AG04450 (cell line): ENCODE measurements around the gene SYT3. TPM values are rescaled to one million over a fixed set of nuclear protein-coding genes. Genes with fewer than 3 reads are reported as not detected.
"Not testable (repeated sequence)": the region's sequence is repeated elsewhere in the genome, so short reads cannot be mapped to it uniquely, and the experiment has no call there.

Experiments used
- CTCF ChIA-PET: fragments of 300-600, 350-600 bp; formaldehyde crosslinking; extraction: SDS; loops from one replicate; lab custom pipeline; 2022; ENCODE audit warnings: antibody characterized with exemption, inconsistent platforms; lab: Charles Lee
- POLR2A ChIA-PET: fragments of 350-600 bp; formaldehyde crosslinking; extraction: SDS; loops from one replicate; lab custom pipeline; 2021; ENCODE audit warnings: antibody characterized with exemption, inconsistent platforms; lab: Yijun Ruan, JAX
- DNase-seq: peaks from one replicate; pipeline ENCODE4 v3.0.0-alpha.2; 2011; ENCODE audit warnings: low read depth, low spot score
- H3K27ac ChIP-seq: one replicate; pipeline ENCODE4 v1.5.1; 2012; ENCODE audit warnings: low read depth, low read length, control low read depth
- H3K27me3 ChIP-seq: one replicate; pipeline ENCODE4 v1.6.0; 2012; ENCODE audit warnings: low read length; ENCODE audit not compliant: control insufficient read depth, insufficient read depth
- H3K4me3 ChIP-seq: 2 replicates; pipeline ENCODE4 v1.5.1; 2011; ENCODE audit warnings: mild to moderate bottlenecking, low read depth, low read length, control low read depth
- H3K9me3 ChIP-seq: 2 replicates; pipeline ENCODE4 v1.5.1; 2012; ENCODE audit warnings: low read length; ENCODE audit not compliant: control insufficient read depth, insufficient read depth
- CTCF ChIP-seq: IDR thresholded peaks from 2 replicates; pipeline ENCODE4 v1.5.1; 2011; ENCODE audit warnings: low read depth, low read length, control low read depth, inconsistent platforms
- polyA plus RNA-seq: library from polyadenylated mRNA; depleted of rRNA; stranded (reverse); fragments of >200 nt; gene quantifications from 2 replicates; pipeline ENCODE4 v1.2.3, GENCODE V29; 2011

Gene SYT3
- polyA plus RNA-seq, 1 experiment: 0.05 TPM

DNA sequence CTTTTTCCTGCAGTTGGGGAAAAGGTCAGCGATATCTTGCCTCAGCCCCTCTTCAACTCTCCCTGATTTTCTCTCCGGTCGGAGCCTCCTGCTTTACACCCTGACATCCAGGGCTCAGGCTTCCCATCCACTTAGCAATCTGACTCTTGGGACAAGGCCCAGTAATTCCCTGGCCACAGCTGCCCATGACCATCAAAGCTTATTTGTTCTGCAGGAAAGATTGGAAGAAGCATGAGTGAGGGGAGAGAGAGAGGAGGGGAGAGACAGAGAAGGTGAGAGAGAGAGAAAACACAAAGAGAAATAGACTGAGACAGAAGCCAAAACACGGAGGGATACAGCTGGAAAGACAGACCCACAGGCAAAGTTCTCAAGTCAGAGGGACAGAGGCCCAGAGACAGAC, 13.7 kb downstream of the SYT3 start:
- no peak for DNase-seq
- Histone ChIP-seq H3K4me3 (no peak overlapping the region), H3K27ac (no peak overlapping the region), H3K9me3 (no peaks in the 10 kb centered on the region; the same call in 1 of the 2 replicates), H3K27me3 (no peaks in the 10 kb centered on the region)
- ChIA-PET CTCF (interaction anchor here (0.8 kb wide), 1 partner anchor 70 kb away, joined by 3 read pairs; no protein-coding TSS in a partner anchor), POLR2A (no interaction called here)
- no peak for TF ChIP-seq CTCF

DNA sequence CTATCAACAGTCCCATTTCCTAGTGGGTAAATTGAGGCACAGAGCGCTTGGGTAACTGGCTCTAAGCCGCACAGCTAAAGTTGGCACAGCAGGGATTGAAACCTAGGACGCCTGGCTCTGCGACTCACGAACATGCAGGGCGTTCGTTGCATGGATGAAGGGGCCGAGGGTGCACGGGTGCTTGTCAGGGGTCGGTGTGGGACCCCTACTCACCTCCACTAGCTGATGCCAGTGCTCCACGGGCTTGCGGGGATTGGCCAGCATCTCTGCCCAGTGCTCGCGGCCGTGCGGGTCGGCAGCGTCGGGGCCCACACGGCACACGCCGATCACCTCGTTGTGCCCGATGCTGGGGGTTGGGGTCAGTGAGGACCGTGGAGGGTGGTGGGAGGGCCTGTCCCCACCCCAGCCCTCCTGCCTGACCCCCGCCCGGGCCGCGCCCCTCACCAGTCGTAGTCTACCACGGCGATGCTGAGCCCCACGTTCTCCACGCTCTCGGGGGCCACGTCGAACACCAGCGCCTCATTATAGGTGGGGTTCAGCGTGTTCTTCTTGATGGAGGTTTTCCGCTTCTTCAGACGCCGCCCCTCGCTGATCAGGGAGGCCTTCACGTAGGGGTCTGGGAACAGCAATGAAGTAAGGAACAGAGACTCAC, 14.6 kb downstream of the SYT3 start:
- CTCF ChIA-PET: no interaction called here
- no peak for DNase-seq

DNA sequence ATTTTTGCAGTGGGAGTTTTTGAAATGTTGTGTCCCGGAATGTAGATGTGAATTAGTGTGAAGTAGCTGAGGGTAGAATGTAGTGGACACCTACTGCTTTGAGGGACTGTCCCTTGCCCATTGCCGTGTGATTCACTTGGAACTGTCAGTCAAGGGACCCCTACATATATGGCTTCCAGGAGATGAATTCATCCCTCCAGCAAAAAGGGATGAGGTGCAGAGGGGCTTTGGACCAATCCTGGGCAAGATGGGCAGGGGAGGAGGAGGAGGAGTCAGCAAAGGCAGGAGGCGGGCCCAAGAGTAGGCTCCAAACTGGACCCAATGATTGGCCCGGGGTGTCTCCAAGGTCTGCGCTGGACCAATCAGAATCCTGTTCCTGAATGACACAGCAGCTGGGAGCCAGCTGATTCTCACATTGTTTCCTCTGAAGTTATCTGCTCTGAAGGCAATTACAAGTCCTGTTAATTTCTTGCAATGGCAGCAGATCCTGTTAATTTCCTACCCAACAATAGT, 19.2 kb downstream of the SYT3 start:
- CTCF ChIA-PET, H3K9me3 ChIP-seq, H3K27ac ChIP-seq, H3K27me3 ChIP-seq, POLR2A ChIA-PET, DNase-seq, H3K4me3 ChIP-seq: not testable (repeated sequence)

More for the DNA sequence above, 14.6 kb downstream of the SYT3 start:
- H3K4me3 ChIP-seq: no peak overlapping the region
- TF ChIP-seq CTCF: no peak
- POLR2A ChIA-PET: no interaction called here
- no peaks in the 10 kb centered on the region; the same call in 1 of the 2 replicates for H3K9me3 ChIP-seq
- no peak overlapping the region for H3K27ac ChIP-seq
- no peaks in the 10 kb centered on the region for H3K27me3 ChIP-seq

DNA sequence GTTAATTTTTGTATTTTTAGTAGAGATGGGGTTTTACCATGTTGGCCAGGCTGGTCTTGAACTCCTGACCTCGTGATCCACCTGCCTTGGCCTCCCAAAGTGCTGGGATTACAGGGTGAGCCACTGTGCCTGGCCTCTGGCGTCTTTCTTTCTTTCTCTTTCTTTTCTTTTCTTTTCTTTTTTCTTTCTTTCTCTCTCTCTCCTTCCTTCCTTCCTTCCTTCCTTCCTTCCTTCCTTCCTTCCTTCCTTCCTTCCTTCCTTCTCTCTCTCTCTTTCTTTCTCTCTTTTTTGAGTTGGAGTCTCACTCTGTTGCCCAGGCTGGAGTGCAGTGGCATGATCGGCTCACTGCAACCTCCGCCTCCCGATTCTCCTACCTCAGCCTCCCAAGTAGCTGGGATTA, 20.5 kb downstream of the SYT3 start:
- H3K9me3 ChIP-seq, H3K27me3 ChIP-seq, POLR2A ChIA-PET, DNase-seq, H3K4me3 ChIP-seq, H3K27ac ChIP-seq, CTCF ChIA-PET: not testable (repeated sequence)

- CTCF ChIA-PET, H3K27ac ChIP-seq, DNase-seq, POLR2A ChIA-PET, H3K4me3 ChIP-seq, H3K9me3 ChIP-seq, H3K27me3 ChIP-seq: not testable (repeated sequence)
These were observed 21.3 kb downstream of the SYT3 start for GRCh38 chr19:50618379-50618778.

DNA sequence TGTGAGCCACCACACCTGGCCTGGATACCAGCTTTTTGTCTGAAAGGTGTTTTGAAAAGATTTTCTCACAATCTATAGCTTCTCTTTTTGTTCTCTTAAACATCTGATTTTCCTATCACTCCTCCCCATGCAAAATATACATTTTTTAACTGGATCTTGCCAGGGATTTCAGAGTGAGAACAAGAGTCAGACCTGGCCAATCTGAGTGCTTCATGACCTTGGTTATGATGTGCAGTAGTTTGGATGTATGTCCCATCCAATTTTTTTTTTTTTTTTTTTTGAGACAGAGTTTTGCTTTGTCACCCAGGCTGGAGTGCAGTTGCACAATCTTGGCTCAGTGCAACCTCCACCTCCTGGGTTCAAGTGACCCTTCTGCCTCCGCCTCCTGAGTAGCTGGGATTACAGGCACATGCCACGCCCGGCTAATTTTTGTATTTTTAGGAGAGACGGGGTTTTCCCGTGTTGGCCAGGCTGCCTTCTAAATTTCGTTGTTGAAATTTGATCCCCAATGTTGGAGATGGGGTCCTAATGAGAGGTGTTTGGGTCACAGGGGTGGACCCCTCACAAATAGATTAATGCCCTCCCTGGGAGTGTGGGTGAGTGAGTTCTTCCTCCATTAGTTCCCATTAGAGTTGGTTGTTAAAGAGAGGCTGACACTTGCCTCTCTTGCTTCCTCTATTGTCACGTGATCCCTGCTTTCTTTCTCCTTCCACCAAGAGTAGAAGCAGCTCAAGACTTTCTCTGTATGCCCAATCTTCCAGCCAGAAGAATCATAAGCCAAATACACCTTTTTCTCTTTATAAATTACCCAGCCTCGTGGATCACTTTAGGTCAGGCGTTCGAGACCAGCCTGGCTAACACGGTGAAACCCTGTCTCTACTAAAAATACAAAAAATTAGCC, 26.9 kb downstream of the SYT3 start:
- DNase-seq, POLR2A ChIA-PET, H3K4me3 ChIP-seq, H3K27me3 ChIP-seq, H3K27ac ChIP-seq, CTCF ChIA-PET, H3K9me3 ChIP-seq: not testable (repeated sequence)
